ENCODE results near the gene CHST3.

CHST3 gene

DNA sequence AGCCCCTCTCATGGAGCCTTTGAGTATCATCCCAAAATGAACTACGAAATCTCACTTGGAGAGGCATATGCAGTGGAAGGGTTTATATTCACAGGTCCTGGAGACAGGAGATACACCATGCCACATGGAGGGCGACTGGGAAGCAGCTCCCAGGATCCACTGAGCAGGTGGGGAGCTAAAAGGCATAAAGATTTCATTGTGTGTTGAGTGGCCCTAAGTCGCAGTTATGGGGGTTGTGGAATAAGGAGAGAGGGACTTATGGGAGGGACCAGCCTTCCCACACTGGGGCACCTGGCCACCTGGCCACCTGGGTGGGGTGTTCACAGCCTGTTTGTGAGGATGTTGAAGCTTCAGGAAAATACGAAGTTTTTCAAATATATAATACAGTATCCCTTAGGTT is 37.0 kb upstream of the CHST3 start:
- H3K4me3 ChIP-seq (IDR thresholded peaks at IDR 0.05; ENCODE audit: insufficient read depth, low read depth, low read length): no peak overlapping the region
- H3K4me1 ChIP-seq (ENCODE audit: low read depth, poor library complexity, severe bottlenecking): no peaks in the 10 kb centered on the region
- H3K27me3 ChIP-seq (ENCODE audit: insufficient read depth, low read depth): no peaks in the 10 kb centered on the region
- no peaks in the 10 kb centered on the region for H3K36me3 ChIP-seq (ENCODE audit: insufficient read depth)
- no peak overlapping the region for H2AFZ ChIP-seq (ENCODE audit: low read depth)
- no peaks in the 10 kb centered on the region for H3K79me2 ChIP-seq (ENCODE audit: insufficient read depth, low read depth)
- no peak overlapping the region for H3K4me2 ChIP-seq
- H3K27ac ChIP-seq: no peak overlapping the region
- H4K20me1 ChIP-seq (ENCODE audit: insufficient read depth): no peaks in the 10 kb centered on the region
- TF ChIP-seq, protein P1, sequence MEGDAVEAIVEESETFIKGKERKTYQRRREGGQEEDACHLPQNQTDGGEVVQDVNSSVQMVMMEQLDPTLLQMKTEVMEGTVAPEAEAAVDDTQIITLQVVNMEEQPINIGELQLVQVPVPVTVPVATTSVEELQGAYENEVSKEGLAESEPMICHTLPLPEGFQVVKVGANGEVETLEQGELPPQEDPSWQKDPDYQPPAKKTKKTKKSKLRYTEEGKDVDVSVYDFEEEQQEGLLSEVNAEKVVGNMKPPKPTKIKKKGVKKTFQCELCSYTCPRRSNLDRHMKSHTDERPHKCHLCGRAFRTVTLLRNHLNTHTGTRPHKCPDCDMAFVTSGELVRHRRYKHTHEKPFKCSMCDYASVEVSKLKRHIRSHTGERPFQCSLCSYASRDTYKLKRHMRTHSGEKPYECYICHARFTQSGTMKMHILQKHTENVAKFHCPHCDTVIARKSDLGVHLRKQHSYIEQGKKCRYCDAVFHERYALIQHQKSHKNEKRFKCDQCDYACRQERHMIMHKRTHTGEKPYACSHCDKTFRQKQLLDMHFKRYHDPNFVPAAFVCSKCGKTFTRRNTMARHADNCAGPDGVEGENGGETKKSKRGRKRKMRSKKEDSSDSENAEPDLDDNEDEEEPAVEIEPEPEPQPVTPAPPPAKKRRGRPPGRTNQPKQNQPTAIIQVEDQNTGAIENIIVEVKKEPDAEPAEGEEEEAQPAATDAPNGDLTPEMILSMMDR (conservative IDR thresholded peaks at IDR 0.05; ENCODE audit: low read depth, low read length): no peak
- no peak overlapping the region for H3K9ac ChIP-seq

DNA sequence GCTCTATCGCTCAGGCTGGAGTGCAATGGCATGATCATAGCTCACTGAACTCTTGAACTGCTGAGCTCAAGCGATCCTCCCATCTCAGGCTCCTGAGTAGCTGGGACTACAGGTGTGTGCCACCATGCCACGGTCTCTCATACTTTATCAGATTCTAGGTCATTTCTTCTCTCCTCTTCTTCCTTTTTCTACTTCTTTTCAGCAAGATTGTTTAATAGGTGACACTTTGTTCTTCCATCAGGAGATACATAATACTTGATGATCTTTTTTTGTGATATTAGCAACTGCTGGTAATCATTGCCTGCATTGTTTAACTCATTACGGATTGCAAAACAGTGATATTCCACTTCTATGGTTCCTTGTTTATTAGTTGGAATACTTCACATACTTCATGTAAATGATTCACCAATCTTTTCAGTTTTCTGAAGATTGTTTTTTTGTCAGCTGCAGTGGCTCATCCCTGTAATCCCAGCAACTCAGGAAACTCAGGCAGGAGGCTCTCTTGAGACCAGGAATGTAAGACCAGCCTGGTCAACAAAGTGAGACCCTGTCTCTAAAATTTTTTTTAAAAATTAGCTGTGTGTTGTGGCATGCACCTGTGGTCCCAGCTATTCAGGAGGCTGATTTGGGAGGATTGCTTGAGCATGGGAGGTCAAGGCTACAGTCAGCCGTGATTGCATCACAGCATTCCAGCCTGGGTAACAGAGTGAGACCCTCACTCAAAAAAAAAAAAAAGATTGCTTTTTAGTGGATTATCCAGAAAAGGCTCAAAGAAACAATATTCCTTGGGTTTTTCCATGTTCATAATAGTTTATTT is 36.2 kb upstream of the CHST3 start:
- no peak overlapping the region for H3K4me2 ChIP-seq
- H3K4me3 ChIP-seq (IDR thresholded peaks at IDR 0.05; ENCODE audit: insufficient read depth, low read depth, low read length): no peak overlapping the region
- H3K27ac ChIP-seq: no peak overlapping the region
- H4K20me1 ChIP-seq (ENCODE audit: insufficient read depth): no peaks in the 10 kb centered on the region
- no peaks in the 10 kb centered on the region for H3K36me3 ChIP-seq (ENCODE audit: insufficient read depth)
- H3K4me1 ChIP-seq (ENCODE audit: low read depth, poor library complexity, severe bottlenecking): no peaks in the 10 kb centered on the region
- TF ChIP-seq, protein P1 (conservative IDR thresholded peaks at IDR 0.05; ENCODE audit: low read depth, low read length): no peak
- no peak overlapping the region for H3K9ac ChIP-seq
- H3K27me3 ChIP-seq (ENCODE audit: insufficient read depth, low read depth): no peaks in the 10 kb centered on the region
- no peak overlapping the region for H2AFZ ChIP-seq (ENCODE audit: low read depth)
- H3K79me2 ChIP-seq (ENCODE audit: insufficient read depth, low read depth): no peaks in the 10 kb centered on the region

DNA sequence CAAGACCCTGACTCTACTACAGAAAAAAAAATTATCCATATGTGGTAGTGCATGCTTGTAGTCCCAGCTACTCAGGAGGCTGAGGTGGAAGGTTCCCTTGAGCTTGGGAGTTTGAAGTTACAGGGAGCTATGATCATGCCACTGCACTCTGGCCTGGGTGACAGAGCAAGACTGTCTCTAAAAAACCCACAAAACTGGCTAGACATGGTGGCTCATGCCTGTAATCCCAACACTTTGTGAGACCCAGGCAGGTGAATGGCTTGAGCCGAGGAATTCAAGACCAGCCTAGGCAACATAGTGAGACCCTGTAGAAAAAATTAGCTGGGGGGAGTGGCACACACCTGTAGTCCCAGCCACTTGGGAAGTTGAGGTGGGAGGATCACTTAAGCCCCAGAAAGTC is 32.9 kb upstream of the CHST3 start:
- H4K20me1 ChIP-seq (ENCODE audit: insufficient read depth): no peaks in the 10 kb centered on the region
- H3K27me3 ChIP-seq (ENCODE audit: insufficient read depth, low read depth): no peaks in the 10 kb centered on the region
- no peak overlapping the region for H3K4me2 ChIP-seq
- TF ChIP-seq, protein P1 (conservative IDR thresholded peaks at IDR 0.05; ENCODE audit: low read depth, low read length): no peak
- H3K4me3 ChIP-seq (IDR thresholded peaks at IDR 0.05; ENCODE audit: insufficient read depth, low read depth, low read length): no peak overlapping the region
- no peak overlapping the region for H3K27ac ChIP-seq
- H3K36me3 ChIP-seq (ENCODE audit: insufficient read depth): no peaks in the 10 kb centered on the region
- no peaks in the 10 kb centered on the region for H3K4me1 ChIP-seq (ENCODE audit: low read depth, poor library complexity, severe bottlenecking)
- H3K79me2 ChIP-seq (ENCODE audit: insufficient read depth, low read depth): no peaks in the 10 kb centered on the region
- H2AFZ ChIP-seq (ENCODE audit: low read depth): no peak overlapping the region
- H3K9ac ChIP-seq: no peak overlapping the region

DNA sequence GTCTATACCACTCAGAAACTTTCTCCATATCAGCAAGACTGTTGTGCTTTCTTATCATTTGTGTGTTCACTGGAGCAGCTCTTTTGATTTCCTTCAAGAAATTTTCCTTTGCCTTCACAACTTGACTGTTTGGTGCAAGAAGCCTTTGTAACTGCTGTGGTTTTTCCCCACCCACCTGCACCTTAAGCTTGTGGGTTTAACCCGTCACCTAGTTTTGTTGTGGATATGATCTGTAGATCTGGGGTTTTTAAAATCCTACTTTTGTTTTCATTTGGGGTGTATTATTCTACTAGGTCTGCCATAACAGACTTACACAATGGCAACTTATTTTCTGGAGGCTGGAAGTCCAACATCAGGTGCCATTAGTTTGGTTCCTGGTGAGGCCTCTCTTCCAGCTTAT is 30.5 kb upstream of the CHST3 start:
- H4K20me1 ChIP-seq (ENCODE audit: insufficient read depth): no peaks in the 10 kb centered on the region
- no peaks in the 10 kb centered on the region for H3K79me2 ChIP-seq (ENCODE audit: insufficient read depth, low read depth)
- H3K36me3 ChIP-seq (ENCODE audit: insufficient read depth): no peaks in the 10 kb centered on the region
- no peak overlapping the region for H3K9ac ChIP-seq
- TF ChIP-seq, protein P1 (conservative IDR thresholded peaks at IDR 0.05; ENCODE audit: low read depth, low read length): no peak
- H3K4me2 ChIP-seq: no peak overlapping the region
- no peak overlapping the region for H3K4me3 ChIP-seq (IDR thresholded peaks at IDR 0.05; ENCODE audit: insufficient read depth, low read depth, low read length)
- no peaks in the 10 kb centered on the region for H3K27me3 ChIP-seq (ENCODE audit: insufficient read depth, low read depth)
- H2AFZ ChIP-seq (ENCODE audit: low read depth): no peak overlapping the region
- H3K4me1 ChIP-seq (ENCODE audit: low read depth, poor library complexity, severe bottlenecking): no peaks in the 10 kb centered on the region
- H3K27ac ChIP-seq: no peak overlapping the region
